Measurements from ENCODE around the gene SSC5D. TPM values are rescaled to one million over a fixed set of nuclear protein-coding genes. Genes with fewer than 3 reads are reported as not detected.

The SSC5D gene
- total RNA-seq, 1 donor from 2014 or later = 34.5 TPM

GRCh38 chr19:55535173-55535964, 47.1 kb downstream of the SSC5D start:
- H3K27ac Mint-ChIP-seq (ENCODE audit: unreplicated experiment) = no peak overlapping the region
- no peaks in the 10 kb centered on the region for H3K36me3 Mint-ChIP-seq (ENCODE audit: low read depth)
- no peak overlapping the region for H3K4me3 Mint-ChIP-seq (ENCODE audit: unreplicated experiment)
- DNase-seq (ENCODE audit: low spot score) = no peak
- no peaks in the 10 kb centered on the region for H3K9me3 Mint-ChIP-seq (ENCODE audit: low read depth)
- H3K4me1 Mint-ChIP-seq (ENCODE audit: low read depth) = no peaks in the 10 kb centered on the region
- no peak for TF ChIP-seq CTCF (IDR thresholded peaks at IDR 0.05)
- H3K27me3 Mint-ChIP-seq (ENCODE audit: low read depth) = no peaks in the 10 kb centered on the region

- no peak for TF ChIP-seq CTCF (IDR thresholded peaks at IDR 0.05)
- no peak overlapping the region for H3K4me3 Mint-ChIP-seq (ENCODE audit: unreplicated experiment)
- no peaks in the 10 kb centered on the region for H3K36me3 Mint-ChIP-seq (ENCODE audit: low read depth)
- DNase-seq (ENCODE audit: low spot score) = no peak
- no peak overlapping the region for H3K27ac Mint-ChIP-seq (ENCODE audit: unreplicated experiment)
- H3K27me3 Mint-ChIP-seq (ENCODE audit: low read depth) = no peaks in the 10 kb centered on the region
- H3K4me1 Mint-ChIP-seq (ENCODE audit: low read depth) = no peaks in the 10 kb centered on the region
- H3K9me3 Mint-ChIP-seq (ENCODE audit: low read depth) = no peaks in the 10 kb centered on the region
These were observed 47.7 kb downstream of the SSC5D start for GRCh38 chr19:55535965-55536350.

- no peaks in the 10 kb centered on the region for H3K36me3 Mint-ChIP-seq (ENCODE audit: low read depth)
- no peaks in the 10 kb centered on the region for H3K27me3 Mint-ChIP-seq (ENCODE audit: low read depth)
- DNase-seq (ENCODE audit: low spot score) = no peak
- no peaks in the 10 kb centered on the region for H3K4me1 Mint-ChIP-seq (ENCODE audit: low read depth)
- H3K4me3 Mint-ChIP-seq (ENCODE audit: unreplicated experiment) = no peak overlapping the region
- no peaks in the 10 kb centered on the region for H3K9me3 Mint-ChIP-seq (ENCODE audit: low read depth)
- TF ChIP-seq CTCF (IDR thresholded peaks at IDR 0.05) = no peak
- H3K27ac Mint-ChIP-seq (ENCODE audit: unreplicated experiment) = no peak overlapping the region
These were observed 48.1 kb downstream of the SSC5D start for GRCh38 chr19:55536366-55536765.

GRCh38 chr19:55536951-55537740, 48.9 kb downstream of the SSC5D start, which contains the start of gene SBK2:
TSS of gene SBK2 (minus strand) at chr19:55537133. CDS start at chr19:55536294, 839 bp downstream.
- peak; percentile 29 for TF ChIP-seq CTCF (IDR thresholded peaks at IDR 0.05)
- H3K27me3 Mint-ChIP-seq (ENCODE audit: low read depth) = no peaks in the 10 kb centered on the region
- H3K4me1 Mint-ChIP-seq (ENCODE audit: low read depth) = no peaks in the 10 kb centered on the region
- H3K27ac Mint-ChIP-seq (ENCODE audit: unreplicated experiment) = no peak within 1 kb of the TSS
- no peak for DNase-seq (ENCODE audit: low spot score)
- no peak within 1 kb of the TSS for H3K4me3 Mint-ChIP-seq (ENCODE audit: unreplicated experiment)
- peaks cover 5% of the 10 kb centered on the region for H3K9me3 Mint-ChIP-seq (ENCODE audit: low read depth)
- no peaks in the 10 kb centered on the region for H3K36me3 Mint-ChIP-seq (ENCODE audit: low read depth)

- no peak for DNase-seq (ENCODE audit: low spot score)
- H3K9me3 Mint-ChIP-seq (ENCODE audit: low read depth) = peaks cover 6% of the 10 kb centered on the region
- no peak overlapping the region for H3K4me3 Mint-ChIP-seq (ENCODE audit: unreplicated experiment)
- no peak for TF ChIP-seq CTCF (IDR thresholded peaks at IDR 0.05)
- no peaks in the 10 kb centered on the region for H3K27me3 Mint-ChIP-seq (ENCODE audit: low read depth)
- H3K4me1 Mint-ChIP-seq (ENCODE audit: low read depth) = no peaks in the 10 kb centered on the region
- H3K36me3 Mint-ChIP-seq (ENCODE audit: low read depth) = no peaks in the 10 kb centered on the region
- H3K27ac Mint-ChIP-seq (ENCODE audit: unreplicated experiment) = no peak overlapping the region
These were observed 49.5 kb downstream of the SSC5D start for GRCh38 chr19:55537741-55538111.

Measured in chondrocyte (in vitro differentiated cells).